Lower leg skin (tissue), 3 donors: ENCODE results near the gene PSMD7.

Source experiments
- CTCF ChIP-seq, 3 donors: fragments of 450-650 bp; IDR thresholded peaks; one replicate each; pipeline ENCODE4 v1.5.1; 2016; ENCODE audit warnings: antibody characterized with exemption in 3 of 3, mild to moderate bottlenecking in 3 of 3, moderate library complexity in 2 of 3
- POLR2A ChIP-seq, 2 donors: fragments of 450-650 bp; IDR thresholded peaks; one replicate each; pipeline ENCODE4 v1.6.1; 2016 to 2017; ENCODE audit warnings: antibody characterized with exemption in 2 of 2, mild to moderate bottlenecking in 1 of 2, moderate library complexity in 1 of 2

GRCh38 chr16:74321356-74321755 lies 24.7 kb downstream of the PSMD7 start:
- TF ChIP-seq CTCF (IDR thresholded peaks at IDR 0.05) (no peak), POLR2A (IDR thresholded peaks at IDR 0.05) (no peak)
